SK-N-SH treated with all-trans-retinoic acid at 6 μM for 48 hours (cell line): Measurements from ENCODE around the gene CSF2RB.

ENCODE experiments used
- ARNTL ChIP-seq: fragments of 450-650 bp; formaldehyde crosslinking; IDR thresholded peaks from 2 replicates; pipeline ENCODE4 v1.5.0; 2020; ENCODE audit warnings: low read depth, mild to moderate bottlenecking, moderate library complexity, borderline replicate concordance
- CREB5 ChIP-seq: fragments of 250-450 bp; sonication (Bioruptor Pico); IDR thresholded peaks from 2 replicates; pipeline ENCODE4 v1.5.1; 2020; ENCODE audit warnings: low read depth, mild to moderate bottlenecking, moderate library complexity
- PATZ1 ChIP-seq: fragments of 250-450 bp; sonication (Bioruptor Pico); IDR thresholded peaks from 2 replicates; pipeline ENCODE4 v1.8.0; 2020; ENCODE audit warnings: mild to moderate bottlenecking, moderate library complexity, borderline replicate concordance
- POU6F1 ChIP-seq: fragments of 250-450 bp; sonication (Bioruptor Pico); IDR thresholded peaks from 2 replicates; pipeline ENCODE4 v1.8.0; 2021; ENCODE audit warnings: low read depth, mild to moderate bottlenecking, moderate library complexity, borderline replicate concordance
- SNAI2 ChIP-seq: fragments of 250-450 bp; sonication (Bioruptor Pico); IDR thresholded peaks from 2 replicates; pipeline ENCODE4 v1.5.0; 2020; ENCODE audit warnings: mild to moderate bottlenecking, moderate library complexity
- TCF4 ChIP-seq: fragments of 250-450 bp; sonication (Bioruptor Pico); IDR thresholded peaks from 2 replicates; pipeline ENCODE4 v1.8.0; 2021; ENCODE audit warnings: mild to moderate bottlenecking, moderate library complexity, borderline replicate concordance
- TOX ChIP-seq: fragments of 250-450 bp; sonication (Bioruptor Pico); IDR thresholded peaks from 2 replicates; pipeline ENCODE4 v1.8.0; 2021; ENCODE audit warnings: mild to moderate bottlenecking, moderate library complexity, borderline replicate concordance
- ZFP3 ChIP-seq: fragments of 250-450 bp; sonication (Bioruptor Pico); IDR thresholded peaks from 2 replicates; pipeline ENCODE4 v1.5.0; 2020; ENCODE audit warnings: mild to moderate bottlenecking, moderate library complexity
- ZNF8 ChIP-seq: fragments of 450-650 bp; formaldehyde crosslinking; IDR thresholded peaks from 2 replicates; pipeline ENCODE4 v1.5.0; 2020; ENCODE audit warnings: mild to moderate bottlenecking, moderate library complexity

- TF ChIP-seq PATZ1 (no peak), ZFP3 (CRISPR knock-in tag) (no peak), TOX (no peak), ARNTL (no peak), ZNF8 (no peak), TCF4 (no peak), POU6F1 (CRISPR knock-in tag) (no peak), SNAI2 (CRISPR knock-in tag) (no peak), CREB5 (CRISPR knock-in tag) (no peak)
Observed at GRCh38 chr22:36873614-36874308, 39.7 kb upstream of the CSF2RB start.
